Measurements from ENCODE around the gene PSMA2. TPM values are rescaled to one million over a fixed set of nuclear protein-coding genes. Genes with fewer than 3 reads are reported as not detected.

Gene PSMA2
- total RNA-seq, 2 experiments from 2014 or later = 38.8 to 41.0 TPM

GRCh38 chr7:42964293-42964692 is 32.3 kb upstream of the PSMA2 start:
- Mint-ChIP-seq H3K27ac (no peak overlapping the region), H3K9me3 (no peaks in the 10 kb centered on the region), H3K27me3 (peaks cover 13% of the 10 kb centered on the region), H3K36me3 (ENCODE audit: low read depth) (no peaks in the 10 kb centered on the region), H3K4me1 (ENCODE audit: low read depth) (no peaks in the 10 kb centered on the region), H3K4me3 (no peak overlapping the region)
- ChIA-PET CTCF (interaction anchor here (0.9 kb wide), 1 partner anchor 14 kb away, joined by 3 read pairs; no protein-coding TSS in a partner anchor), POLR2A (no interaction called here)
- no peak for ATAC-seq (ENCODE audit: poor library complexity)
- Histone ChIP-seq H3K36me3 (ENCODE audit: insufficient read depth, low read length) (no peaks in the 10 kb centered on the region), H3K4me1 (ENCODE audit: insufficient read depth, low read length) (no peaks in the 10 kb centered on the region), H3K9me3 (ENCODE audit: control insufficient read depth in 1 of 2, insufficient read depth in 1 of 2, low read length in 2 of 2) (no peaks in the 10 kb centered on the region), H3K27ac (ENCODE audit: low read depth in 1 of 2, low read length in 2 of 2) (no peak overlapping the region), H3K4me3 (ENCODE audit: low read length) (no peak overlapping the region), H3K27me3 (ENCODE audit: control insufficient read depth in 1 of 2, insufficient read depth in 2 of 2, low read length in 2 of 2) (peaks cover 9 to 13% of the 10 kb centered on the region in 2 experiments)
- no peak for DNase-seq
- intact Hi-C loops (cut with DNase I, micrococcal nuclease) = no loop called here
- TF ChIP-seq, protein P1, sequence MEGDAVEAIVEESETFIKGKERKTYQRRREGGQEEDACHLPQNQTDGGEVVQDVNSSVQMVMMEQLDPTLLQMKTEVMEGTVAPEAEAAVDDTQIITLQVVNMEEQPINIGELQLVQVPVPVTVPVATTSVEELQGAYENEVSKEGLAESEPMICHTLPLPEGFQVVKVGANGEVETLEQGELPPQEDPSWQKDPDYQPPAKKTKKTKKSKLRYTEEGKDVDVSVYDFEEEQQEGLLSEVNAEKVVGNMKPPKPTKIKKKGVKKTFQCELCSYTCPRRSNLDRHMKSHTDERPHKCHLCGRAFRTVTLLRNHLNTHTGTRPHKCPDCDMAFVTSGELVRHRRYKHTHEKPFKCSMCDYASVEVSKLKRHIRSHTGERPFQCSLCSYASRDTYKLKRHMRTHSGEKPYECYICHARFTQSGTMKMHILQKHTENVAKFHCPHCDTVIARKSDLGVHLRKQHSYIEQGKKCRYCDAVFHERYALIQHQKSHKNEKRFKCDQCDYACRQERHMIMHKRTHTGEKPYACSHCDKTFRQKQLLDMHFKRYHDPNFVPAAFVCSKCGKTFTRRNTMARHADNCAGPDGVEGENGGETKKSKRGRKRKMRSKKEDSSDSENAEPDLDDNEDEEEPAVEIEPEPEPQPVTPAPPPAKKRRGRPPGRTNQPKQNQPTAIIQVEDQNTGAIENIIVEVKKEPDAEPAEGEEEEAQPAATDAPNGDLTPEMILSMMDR (IDR thresholded peaks at IDR 0.05) = no peak

DNA sequence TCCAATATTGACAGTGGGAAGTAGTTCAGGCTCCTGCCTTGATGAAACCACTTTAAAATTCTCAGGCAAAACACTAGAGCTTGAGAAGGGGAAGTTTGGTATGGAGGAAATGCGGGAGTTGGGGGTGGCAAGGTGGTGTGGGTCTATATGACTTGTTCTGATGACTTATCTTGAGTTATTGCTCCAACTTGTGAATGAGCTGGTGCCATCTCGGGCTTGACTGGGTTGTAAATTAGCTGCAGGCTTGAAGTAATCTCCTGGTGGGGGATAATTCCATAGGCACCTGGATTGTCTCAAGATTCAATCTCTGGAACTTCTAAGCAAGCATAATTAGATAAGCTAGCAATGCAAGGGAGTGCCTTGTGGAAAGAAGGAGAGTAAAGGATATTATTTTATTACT is 29.2 kb upstream of the PSMA2 start:
- ATAC-seq (ENCODE audit: poor library complexity) = no peak
- H3K4me1 Mint-ChIP-seq (ENCODE audit: low read depth) = no peaks in the 10 kb centered on the region
- Histone ChIP-seq H3K36me3 (ENCODE audit: insufficient read depth, low read length) (no peaks in the 10 kb centered on the region), H3K9me3 (ENCODE audit: control insufficient read depth in 1 of 2, insufficient read depth in 1 of 2, low read length in 2 of 2) (peaks cover 0 to 3% of the 10 kb centered on the region in 2 experiments), H3K4me1 (ENCODE audit: insufficient read depth, low read length) (no peaks in the 10 kb centered on the region), H3K27ac (ENCODE audit: low read depth in 1 of 2, low read length in 2 of 2) (no peak overlapping the region), H3K27me3 (ENCODE audit: control insufficient read depth in 1 of 2, insufficient read depth in 2 of 2, low read length in 2 of 2) (peaks cover 9 to 16% of the 10 kb centered on the region in 2 experiments), H3K4me3 (ENCODE audit: low read length) (no peak overlapping the region)
- intact Hi-C loops (cut with DNase I, micrococcal nuclease) = no loop called here
- H3K27ac Mint-ChIP-seq = no peak overlapping the region
- TF ChIP-seq, protein P1 (IDR thresholded peaks at IDR 0.05) = no peak
- CTCF ChIA-PET = no interaction called here
- peaks cover 15% of the 10 kb centered on the region for H3K27me3 Mint-ChIP-seq
- no peaks in the 10 kb centered on the region for H3K36me3 Mint-ChIP-seq (ENCODE audit: low read depth)
- H3K4me3 Mint-ChIP-seq = no peak overlapping the region
- DNase-seq = no peak
- peaks cover 2% of the 10 kb centered on the region for H3K9me3 Mint-ChIP-seq
- POLR2A ChIA-PET = no interaction called here

- H3K27ac ChIP-seq (ENCODE audit: low read depth in 1 of 2, low read length in 2 of 2) = no peak overlapping the region
- ATAC-seq (ENCODE audit: poor library complexity) (no peak), DNase-seq (no peak)
- intact Hi-C loops (cut with DNase I, micrococcal nuclease) = no loop called here
- peaks cover 0 to 7% of the 10 kb centered on the region in 2 experiments for H3K9me3 ChIP-seq (ENCODE audit: control insufficient read depth in 1 of 2, insufficient read depth in 1 of 2, low read length in 2 of 2)
- no peak overlapping the region for H3K4me3 Mint-ChIP-seq
- peaks cover 9 to 16% of the 10 kb centered on the region in 2 experiments for H3K27me3 ChIP-seq (ENCODE audit: control insufficient read depth in 1 of 2, insufficient read depth in 2 of 2, low read length in 2 of 2)
- no peak overlapping the region for H3K27ac Mint-ChIP-seq
- ChIA-PET CTCF (no interaction called here), POLR2A (no interaction called here)
- TF ChIP-seq, protein P1 (IDR thresholded peaks at IDR 0.05) = no peak
- peaks cover 15% of the 10 kb centered on the region for H3K27me3 Mint-ChIP-seq
- H3K4me3 ChIP-seq (ENCODE audit: low read length) = no peak overlapping the region
- H3K9me3 Mint-ChIP-seq = peaks cover 2% of the 10 kb centered on the region
- no peaks in the 10 kb centered on the region for H3K4me1 ChIP-seq (ENCODE audit: insufficient read depth, low read length)
- no peaks in the 10 kb centered on the region for H3K36me3 ChIP-seq (ENCODE audit: insufficient read depth, low read length)
- H3K36me3 Mint-ChIP-seq (ENCODE audit: low read depth) = no peaks in the 10 kb centered on the region
- no peaks in the 10 kb centered on the region for H3K4me1 Mint-ChIP-seq (ENCODE audit: low read depth)
These were observed 28.8 kb upstream of the PSMA2 start for GRCh38 chr7:42960762-42961161.
